NCI-H1092 treated with DMSO at 0.1 percent for 48 hours (cell line): ENCODE results near the gene TBCD.

Experiments
- DNase-seq: peaks from one replicate; lab custom pipeline; 2025; lab: John Stamatoyannopoulos, UW

The TBCD gene

DNA sequence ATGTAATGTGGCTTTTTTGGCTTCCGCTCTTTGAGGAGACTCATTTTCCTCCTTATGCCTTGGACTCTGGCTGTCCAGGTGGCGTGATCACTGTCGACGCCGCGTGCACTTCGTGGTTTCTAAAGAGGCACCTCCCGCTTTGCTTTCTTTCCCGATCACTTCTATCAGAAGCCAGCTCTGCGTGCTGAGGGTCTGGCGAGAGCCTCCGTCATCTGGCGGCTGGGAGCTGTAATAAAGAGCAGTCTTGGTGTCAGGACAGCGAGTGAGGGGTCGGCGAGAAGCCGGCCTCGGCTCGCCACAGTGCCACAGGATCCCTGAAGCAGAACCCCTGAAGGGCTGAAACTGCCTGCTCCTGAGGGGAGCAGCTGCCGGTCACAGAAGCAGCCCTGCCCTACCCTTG lies 80.5 kb downstream of the TBCD start:
- DNase-seq = no peak

DNA sequence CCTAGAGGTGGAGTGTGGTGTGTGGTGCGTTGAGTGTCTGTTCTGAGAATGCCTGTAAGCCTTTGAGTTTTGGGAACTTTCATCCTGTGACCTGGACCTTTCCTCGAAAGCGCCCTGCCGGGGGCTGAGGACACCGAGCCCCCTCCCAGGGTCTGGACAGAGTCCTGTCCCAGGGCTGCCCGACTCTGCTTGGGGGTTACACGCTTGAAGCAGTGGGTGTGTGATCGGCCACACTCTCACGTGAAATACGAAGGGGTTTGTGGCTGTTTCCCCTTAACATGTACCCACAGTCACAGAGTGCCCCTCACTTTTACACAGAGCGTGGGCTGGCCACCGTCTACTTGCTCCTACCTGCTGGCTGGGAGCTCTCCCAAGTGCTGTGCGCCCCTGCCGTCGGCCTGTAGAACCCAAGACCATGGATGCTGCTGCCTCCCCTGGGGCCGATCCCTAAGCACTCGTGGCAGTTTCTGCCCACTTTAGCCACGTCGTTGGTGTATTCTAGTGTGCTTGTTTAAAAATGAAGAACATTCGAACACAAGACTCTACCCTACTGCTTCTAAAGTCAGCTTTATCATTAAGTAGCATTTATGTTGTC lies 81.1 kb downstream of the TBCD start:
- DNase-seq = no peak

DNA sequence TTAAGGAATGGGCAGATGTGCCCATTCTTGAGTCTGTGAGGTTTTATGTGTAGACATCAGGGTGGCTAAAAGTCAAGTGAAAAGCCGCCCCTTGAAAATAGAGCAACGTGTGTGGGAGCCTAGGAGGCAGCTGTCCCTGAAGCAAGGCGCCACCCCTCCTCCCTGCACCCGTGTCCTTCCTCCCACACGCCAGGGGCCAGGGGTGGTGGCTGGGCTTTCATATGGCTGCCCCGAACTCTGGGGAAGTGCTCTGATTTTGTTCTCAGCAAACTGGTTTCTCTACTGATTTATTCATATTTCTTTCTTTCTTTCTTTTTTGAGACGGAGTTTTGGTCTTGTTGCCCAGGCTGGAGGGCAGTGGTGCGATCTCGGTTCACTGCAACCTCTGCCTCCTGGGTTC lies 83.3 kb downstream of the TBCD start:
- DNase-seq = no peak

DNA sequence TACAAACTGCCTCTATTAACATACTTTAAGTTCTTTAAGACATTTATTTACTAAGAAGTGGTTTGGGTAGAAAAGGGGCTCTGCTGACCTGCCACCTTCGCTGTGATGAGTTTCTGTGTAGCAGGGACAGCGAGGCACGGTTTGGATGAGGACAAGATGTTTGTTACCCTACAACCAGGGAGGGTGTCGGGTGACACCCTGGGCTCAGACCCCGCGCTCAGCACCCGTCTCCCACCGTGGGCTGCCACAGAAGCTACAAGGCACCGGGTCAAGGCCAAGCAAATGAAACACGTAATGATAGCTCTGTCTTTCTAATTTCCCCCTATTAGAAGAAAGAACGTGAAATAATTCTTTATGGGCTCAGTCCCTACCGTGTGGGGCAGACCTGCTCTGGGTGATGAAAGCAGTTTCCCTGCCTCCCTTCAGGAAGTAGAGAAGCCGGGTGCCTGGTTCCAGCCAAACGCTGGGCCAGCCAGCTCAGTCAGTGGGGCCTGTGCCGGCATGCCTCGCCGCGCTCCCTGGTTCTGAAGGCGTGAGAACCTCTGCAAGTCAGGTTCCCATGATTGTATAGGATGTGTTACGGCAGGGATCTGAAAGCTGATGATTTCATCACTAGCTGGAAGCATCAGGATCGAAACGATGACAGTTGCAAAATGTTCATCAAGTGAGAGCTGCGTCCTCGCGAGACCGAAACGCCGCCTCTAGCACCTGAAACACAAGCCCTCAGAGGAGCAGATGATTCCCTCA lies 84.1 kb downstream of the TBCD start:
- no peak for DNase-seq

DNA sequence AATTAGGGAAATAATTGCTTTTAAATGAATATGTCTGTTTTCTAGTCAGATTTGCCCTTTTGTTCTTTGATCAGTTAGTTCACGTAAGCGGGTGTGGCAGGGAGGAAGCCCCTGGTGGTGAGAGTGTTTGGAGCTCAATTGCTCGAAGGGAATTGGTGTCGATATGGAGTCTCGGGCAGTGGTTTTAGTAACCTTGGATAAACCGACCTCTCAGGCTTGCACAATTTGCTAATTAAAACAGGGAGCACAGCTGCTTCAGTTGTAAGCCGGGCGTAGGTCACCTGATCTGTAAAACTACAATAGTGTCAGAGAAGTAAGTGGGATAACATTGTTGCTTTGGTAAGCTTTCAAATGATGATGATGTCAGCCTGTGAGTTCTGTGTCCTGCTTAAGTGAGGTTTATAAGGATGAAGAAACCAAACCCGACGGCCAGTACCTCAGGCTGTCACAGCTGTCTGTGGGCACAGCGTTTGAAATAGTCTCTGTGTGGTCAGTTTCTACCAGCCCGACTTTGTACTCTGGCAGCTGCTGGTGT lies 85.0 kb downstream of the TBCD start:
- DNase-seq = no peak

DNA sequence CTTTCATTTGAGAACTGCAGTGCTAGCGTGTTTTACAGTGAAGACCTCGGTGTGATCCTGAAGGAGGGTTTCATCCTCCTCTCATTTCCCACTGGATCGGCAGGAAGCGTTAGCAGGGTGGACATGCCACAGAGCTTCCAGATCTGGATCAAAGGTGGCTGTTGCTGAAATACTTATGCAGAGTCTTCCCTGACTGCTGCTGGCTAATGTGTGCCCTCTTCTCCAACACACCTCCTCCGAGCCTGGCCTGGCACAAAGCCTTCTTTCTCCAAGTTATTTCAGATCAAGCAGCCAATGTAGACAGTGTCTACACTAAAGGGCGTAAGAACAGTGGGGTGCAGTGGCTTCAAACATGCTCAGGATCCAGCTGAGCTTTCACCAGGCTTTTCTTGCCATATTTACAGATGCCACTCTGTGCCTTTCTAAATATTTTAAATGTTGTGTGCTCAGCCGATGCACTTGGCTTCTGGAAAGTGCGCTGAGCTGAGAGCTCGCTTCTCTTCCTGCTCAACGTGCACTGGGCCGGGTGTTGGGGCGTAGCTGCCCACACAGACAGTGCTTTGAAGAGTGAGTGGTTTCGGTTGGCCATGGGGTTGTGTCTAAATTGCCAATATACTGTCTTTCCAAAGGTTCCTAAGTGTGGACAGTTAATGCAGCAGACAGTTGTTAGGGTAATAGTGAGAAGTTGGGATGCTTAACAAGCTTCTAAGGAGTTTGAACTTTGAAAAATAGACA lies 85.9 kb downstream of the TBCD start:
- no peak for DNase-seq

DNA sequence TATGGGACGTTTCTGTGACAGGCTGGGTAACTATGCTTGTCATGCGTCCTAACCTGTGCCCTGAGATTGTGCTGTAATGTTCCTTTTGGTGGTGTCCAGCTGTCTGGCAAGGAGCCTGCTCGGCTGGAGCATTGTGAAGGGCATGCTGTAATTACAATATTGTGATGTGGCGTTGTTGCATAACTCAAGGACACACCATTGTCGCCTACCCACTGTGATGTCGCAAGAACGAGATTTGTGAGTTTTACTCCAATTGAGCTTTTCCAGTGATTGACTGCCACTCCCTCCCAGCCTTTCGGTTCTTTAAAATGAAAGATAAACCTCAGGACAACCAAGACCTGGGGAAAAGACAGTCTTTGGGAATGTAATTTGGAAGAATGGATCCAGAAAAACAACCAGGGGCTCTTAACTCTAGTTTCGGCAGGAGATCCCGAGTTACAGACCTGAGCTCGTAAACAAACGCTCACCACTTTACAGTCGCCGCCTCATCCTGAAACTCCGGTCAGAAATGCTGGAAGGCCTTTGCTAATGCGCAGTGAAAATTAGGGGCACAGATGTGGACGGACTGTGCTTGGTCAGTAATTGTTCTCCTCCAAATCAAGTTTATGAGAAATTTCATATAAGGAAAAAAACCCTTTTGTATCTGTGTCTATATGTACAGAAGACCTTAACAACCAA lies 86.7 kb downstream of the TBCD start:
- DNase-seq = no peak

DNA sequence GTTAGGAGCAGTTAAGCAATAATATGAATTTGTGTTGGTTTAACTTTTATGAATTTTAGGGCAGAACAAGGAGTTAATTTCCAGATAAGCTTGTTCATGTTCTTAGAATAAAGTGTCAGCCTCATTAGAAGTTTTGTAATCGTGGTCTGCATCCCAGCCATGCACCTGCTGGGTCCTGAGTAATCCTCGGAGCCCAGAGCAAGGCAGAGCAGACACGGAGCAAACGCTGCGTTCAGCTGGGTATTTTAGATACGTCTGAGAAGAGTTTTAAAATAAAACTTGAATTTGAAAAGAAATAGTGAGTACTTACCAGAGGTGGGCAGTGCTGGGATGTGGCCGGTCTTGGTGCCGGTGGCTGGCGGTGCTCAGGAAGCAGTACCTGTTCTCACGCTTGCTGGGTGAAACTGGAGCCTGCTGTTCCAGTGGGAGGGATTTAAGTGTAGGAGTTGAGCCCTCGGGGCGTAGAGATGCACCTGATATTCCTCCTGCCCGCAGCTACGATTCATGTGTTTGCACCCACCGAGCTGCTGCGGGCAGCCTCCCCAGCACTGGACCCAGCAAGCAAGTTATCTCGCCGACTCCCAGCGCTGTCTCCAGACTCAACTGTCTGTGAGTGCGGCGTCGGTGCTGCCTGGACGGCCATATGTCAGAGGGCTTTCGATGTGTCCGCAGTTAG lies 87.9 kb downstream of the TBCD start, which contains the start of gene ZNF750:
Gene ZNF750, minus strand, starts transcription at position 406 of the 676 bp plus-strand sequence. CDS start 7,568 bp downstream, outside the sequence.
- no peak for DNase-seq

DNA sequence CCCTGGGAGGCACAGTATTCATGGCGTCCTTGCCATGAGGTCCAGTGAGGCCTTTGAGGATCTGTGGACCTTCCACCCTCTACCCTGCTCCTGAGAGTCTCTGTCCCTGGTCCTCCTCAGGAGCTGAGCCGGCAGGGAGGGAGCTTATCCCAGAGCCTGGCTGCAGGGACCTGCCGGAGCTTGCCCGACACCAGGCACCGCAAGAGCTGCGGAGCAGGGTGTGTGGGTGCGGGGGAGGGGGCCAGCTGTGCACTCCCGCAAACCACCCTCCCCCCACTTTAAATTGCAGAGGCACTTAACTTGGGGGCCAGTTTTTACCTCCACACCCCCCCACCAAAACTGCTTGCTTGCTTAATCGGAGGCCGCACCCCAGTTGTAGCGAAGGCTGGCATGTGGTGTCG lies 88.6 kb downstream of the TBCD start:
- no peak for DNase-seq

DNA sequence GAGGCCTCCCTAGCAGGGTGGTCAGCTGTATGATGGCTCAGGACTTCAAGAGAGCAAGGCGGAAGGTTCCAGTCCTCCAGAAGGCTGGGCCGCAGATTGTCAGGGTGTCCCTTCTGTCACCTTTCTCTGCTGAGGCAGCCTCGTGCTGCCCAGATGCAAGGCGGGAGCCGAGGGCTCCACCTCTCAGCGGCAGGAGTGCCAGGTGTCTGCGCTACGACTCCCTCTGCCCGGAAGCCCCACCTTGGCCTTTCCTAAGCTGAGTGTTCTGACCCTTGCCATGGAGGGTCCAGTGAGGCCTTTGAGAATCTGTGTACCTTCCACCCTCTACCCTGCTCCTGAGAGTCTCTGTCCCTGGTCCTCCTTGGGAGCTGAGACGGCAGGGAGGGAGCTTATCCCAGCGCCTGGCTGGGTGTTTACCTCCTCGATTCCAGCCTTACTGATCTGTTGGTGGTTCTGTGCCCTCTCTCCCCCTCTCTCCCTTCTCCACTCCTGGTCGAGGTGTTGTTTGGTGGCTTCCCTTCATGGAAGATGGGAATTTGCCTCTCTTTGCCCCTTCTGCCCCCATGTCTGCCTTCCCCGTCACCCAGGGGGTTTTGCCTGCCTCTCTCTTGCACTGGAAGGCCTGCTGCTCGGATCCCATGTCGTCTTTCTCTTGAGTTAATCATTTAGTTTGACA lies 90.2 kb downstream of the TBCD start:
- no peak for DNase-seq

DNA sequence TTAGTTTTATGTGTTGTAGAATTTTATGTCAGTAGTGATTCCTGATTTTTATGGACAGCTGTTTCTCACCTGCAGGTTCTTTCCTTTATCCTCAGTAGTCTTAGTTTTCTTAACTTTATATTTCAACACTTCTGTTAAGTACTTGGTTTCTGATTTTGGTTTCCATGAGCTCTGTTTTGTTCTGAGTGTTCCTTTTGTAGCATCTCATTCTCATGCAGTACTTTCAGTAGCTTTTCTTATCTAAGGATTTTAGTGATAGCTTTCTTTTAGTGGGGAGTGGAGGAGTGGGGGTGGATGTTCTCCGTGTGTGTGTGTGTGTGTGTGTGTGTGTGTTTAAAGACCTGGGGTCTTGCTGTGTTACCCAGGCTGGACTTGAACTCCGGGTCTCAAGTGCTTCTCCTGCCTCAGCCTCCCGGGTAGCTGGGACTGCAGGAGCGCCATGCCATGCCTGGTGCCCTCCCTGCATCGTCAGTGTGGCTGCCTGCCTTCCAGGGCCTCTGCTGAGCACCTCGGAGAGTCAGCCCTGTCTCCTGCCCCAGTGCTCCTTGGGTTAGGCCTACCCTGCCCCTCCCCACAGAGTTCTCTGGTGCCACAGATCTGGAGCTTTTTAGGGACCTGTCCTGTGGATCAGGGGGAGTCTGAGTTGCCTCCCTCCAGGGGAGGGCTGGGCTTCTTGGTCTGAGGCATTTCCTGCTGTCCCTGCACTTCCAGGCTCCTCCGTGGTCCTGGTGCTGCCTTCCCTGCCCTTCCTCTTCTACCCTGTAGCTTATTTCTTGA lies 92.2 kb downstream of the TBCD start:
- DNase-seq = no peak

DNA sequence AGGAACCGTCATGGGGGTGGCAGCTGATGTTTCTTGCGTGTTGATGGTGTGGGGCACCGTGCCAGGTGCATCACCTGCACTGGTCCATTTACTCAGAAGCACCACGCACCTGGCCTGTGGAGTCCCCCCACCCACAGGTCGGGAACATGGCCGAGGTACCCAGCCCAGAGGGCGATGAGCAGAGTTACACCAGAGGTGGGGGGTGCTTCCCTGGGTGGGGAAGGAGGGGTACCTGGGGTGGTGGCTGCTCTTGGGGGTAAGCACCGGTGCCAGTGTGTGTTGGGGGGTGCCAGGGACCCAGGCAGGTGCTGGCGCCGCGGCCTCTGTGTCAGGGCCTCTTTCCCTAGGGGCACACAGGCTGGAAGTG lies 92.9 kb downstream of the TBCD start:
- peak; percentile 6 for DNase-seq

DNA sequence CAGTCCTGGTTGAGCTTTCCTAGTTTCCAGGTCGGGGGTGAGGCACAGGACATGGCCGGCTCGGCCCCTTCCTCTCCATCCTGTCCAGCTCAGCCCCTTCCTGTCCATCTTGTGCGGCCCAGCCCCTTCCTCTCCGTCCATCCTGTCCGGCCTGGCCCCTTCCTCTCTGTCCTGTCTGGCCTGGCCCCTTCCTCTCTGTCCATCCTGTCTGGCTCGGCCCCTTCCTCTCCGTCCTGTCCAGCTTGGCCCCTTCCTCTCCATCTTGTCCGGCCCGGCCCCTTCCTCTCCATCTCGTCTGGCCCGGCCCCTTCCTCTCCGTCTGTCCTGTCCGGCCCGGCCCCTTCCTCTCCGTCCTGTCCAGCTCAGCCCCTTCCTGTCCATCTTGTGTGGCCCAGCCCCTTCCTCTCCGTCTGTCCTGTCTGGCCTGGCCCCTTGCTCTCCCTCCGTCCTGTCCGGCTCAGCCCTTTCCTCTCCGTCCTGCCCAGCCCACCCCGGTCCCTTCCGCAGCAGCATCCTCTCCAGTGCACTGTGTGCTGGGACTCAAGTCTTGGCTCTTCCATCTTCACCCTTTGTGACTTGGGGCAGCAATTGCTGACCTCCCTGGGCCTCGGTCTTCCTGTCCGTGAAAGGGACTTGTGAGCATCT lies 93.4 kb downstream of the TBCD start:
- no peak for DNase-seq

DNA sequence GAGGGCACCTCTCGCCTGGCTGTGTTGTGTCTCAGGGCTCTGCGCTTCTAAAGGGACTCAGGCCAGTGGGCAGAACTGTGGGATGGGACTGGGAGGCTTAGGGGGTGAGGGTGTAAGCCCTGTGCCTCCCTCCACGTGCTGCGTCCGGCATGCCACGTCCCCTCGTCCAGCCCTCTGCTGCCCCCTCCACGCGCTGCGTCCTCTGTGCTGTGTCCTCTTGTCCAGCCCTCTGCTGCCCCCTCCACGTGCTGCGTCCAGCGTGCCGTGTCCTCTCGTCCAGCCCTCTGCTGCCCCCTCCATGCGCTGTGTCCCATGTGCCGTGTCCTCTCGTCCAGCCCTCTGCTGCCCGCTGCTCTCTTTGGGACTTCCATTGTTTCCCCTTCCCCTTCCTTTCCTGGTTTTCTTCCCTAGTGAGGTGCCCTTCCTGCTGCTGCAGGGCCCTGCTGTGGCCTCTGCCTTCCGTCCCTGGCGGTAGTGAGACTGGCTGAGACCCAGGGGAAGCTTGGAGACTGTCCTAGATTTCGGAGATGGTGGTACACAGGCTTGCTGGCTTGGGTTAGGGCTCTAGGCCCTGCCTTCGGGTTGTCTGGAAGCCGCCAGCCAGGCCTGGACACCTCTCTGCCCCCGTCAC lies 94.3 kb downstream of the TBCD start:
- no peak for DNase-seq

DNA sequence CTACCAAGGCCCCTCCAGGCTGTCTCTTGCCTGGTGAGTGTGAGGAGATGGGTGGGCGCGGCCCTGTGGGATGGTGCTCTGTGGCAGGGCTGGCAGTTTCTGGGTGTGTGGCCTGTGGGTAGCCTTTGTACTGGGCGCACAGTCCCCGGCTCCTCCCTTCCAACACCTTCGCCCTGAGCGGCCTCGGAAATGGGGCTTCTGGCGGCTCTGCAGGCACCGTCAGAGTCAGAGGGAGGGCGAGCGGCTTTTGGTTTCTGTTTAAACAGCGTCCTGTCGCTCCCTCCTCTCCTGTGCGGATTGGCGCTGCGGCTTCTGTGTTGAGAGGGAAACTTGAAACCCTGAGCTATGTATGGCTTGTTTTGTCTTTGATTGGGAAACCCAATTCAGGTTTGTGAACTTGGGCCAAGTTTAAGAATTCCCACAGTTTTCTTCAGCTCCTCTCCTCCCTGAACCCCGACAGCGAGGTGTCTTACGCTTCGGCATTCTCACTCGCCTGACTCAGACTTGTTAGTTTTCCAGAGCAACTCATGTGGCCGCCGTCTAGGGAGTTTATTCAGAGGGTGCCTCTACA lies 96.2 kb downstream of the TBCD start:
- DNase-seq = peak; percentile 4

DNA sequence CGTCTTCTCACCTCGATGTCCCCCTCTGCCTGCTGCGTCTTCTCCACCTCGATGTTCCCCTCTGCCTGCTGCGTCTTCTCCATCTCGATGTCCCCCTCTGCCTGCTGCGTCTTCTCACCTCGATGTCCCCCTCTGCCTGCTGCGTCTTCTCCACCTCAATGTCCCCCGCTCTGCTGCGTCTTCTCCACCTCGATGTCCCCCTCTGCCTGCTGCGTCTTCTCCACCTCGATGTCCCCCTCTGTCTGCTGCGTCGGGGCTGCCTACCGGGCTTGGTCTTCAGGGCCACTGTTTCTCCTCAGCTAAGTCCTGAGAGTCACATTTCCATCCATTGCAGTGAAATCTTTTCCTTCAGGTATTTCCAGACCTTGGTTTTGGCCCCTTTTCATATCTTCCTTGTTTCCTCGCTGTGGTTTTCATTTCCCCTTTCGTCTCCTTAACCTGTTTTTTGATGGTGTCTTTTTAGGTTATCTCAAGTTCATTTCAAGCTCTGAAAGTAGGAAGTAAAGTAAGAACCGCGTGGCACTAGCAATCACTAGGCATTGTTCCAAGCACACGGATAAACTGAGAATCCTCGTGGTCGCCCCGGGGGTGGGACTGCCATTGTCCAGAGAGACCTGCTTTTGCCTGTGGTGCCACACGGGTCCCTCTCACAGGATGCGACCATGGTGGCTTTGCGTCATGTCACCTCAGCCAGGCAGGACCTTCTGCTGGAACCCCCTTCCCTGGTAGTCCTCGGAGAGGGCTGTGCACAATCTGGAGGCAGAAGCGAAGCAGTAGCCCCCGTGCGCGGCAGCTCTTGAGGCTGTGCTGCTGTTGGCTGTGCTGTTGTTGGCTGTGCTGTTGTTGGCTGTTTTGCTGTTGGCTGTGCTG lies 97.4 kb downstream of the TBCD start:
- DNase-seq = no peak

DNA sequence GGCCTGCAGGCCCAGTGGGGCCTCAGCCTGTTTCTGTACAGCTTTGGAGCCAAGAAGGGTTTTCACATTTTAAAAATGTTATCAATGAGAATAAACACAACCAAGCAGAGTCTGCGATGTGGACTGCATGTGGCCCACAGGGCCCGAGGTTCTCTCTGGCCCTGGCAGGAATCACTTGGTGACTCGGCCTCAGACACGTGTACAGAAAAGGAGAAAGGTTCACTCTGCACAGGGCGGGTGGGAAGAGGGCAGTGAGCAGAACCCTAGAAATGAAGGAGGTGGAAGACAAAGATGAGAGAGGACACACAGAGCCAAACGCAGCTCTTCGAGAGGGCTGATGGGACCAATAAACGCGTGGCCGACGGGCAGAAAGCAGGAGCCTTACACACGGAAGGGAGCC lies 99.5 kb downstream of the TBCD start:
- no peak for DNase-seq

DNA sequence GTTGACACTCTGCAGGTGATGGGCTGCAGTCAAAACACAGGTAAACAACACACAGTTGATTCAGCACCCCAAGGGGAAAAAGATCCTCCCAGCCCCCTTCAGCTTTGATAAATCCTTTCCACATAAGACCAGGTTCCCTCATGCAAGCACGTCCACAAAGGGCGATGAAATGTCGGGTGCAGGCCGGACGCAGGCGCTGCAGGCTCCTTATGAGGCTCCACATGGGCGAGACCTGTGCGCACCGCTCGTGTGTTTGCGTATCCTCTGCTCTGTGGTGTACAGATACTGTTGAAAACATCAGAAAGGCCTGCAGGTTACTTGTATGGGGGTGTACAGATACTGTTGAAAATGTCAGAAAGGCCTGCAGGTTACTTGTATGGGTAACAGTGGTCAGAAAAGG lies 102.4 kb downstream of the TBCD start:
- no peak for DNase-seq
